DND-41 (cell line): ENCODE data around the gene TPX2.

Experiments used
- ATAC-seq: fragments of 200-7000 bp; cut with Tn5 transposase; 3 replicates; pipeline ENCODE4 v1.9.1; 2021; ENCODE audit warnings: low read depth; ENCODE audit not compliant: insufficient read depth
- DNase-seq: peaks from one replicate; pipeline ENCODE4 v3.0.0-alpha.2; 2020
- H2AFZ ChIP-seq: 2 replicates; pipeline ENCODE4 v1.6.0; 2012; ENCODE audit warnings: low read depth, low read length
- H3K27ac ChIP-seq: 2 replicates; pipeline ENCODE4 v1.5.1; 2012; ENCODE audit warnings: low read length, inconsistent platforms
- H3K27me3 ChIP-seq: fragments of 200-600 bp; sonication (generic); 2 replicates; pipeline ENCODE4 v1.6.0; 2012; ENCODE audit warnings: low read length, mild to moderate bottlenecking, inconsistent platforms; ENCODE audit not compliant: insufficient read depth, poor library complexity
- H3K36me3 ChIP-seq: 2 replicates; pipeline ENCODE4 v1.5.1; 2012; ENCODE audit warnings: low read length, inconsistent platforms; ENCODE audit not compliant: insufficient read depth
- H3K4me1 ChIP-seq: 2 replicates; pipeline ENCODE4 v1.5.1; 2012; ENCODE audit warnings: mild to moderate bottlenecking, low read length; ENCODE audit not compliant: insufficient read depth
- H3K4me2 ChIP-seq: 2 replicates; pipeline ENCODE4 v1.6.0; 2012; ENCODE audit warnings: mild to moderate bottlenecking, moderate library complexity, low read length, inconsistent platforms; ENCODE audit not compliant: insufficient read depth
- H3K4me3 ChIP-seq, 2 experiments: fragments of 200-600 bp in 1 of 2; shearing (Covaris generic) in 1 of 2; 2 replicates each; pipeline ENCODE4 v1.5.1; 2012 to 2016; ENCODE audit warnings: inconsistent platforms in 2 of 2, low read length in 2 of 2, mild to moderate bottlenecking in 2 of 2, low read depth in 1 of 2, moderate library complexity in 1 of 2
- H3K79me2 ChIP-seq: 2 replicates; pipeline ENCODE4 v1.6.0; 2012; ENCODE audit warnings: low read length, inconsistent platforms; ENCODE audit not compliant: insufficient read depth
- H3K9ac ChIP-seq: 2 replicates; pipeline ENCODE4 v1.6.0; 2012; ENCODE audit warnings: low read depth, mild to moderate bottlenecking, inconsistent platforms, low read length, moderate library complexity
- H3K9me3 ChIP-seq: 2 replicates; pipeline ENCODE4 v1.5.1; 2012; ENCODE audit warnings: low read length, moderate library complexity, mild to moderate bottlenecking, inconsistent platforms; ENCODE audit not compliant: insufficient read depth, severe bottlenecking
- H4K20me1 ChIP-seq: 2 replicates; pipeline ENCODE4 v1.6.0; 2012; ENCODE audit warnings: low read length; ENCODE audit not compliant: insufficient read depth
- CTCF ChIP-seq: IDR thresholded peaks from 2 replicates; pipeline ENCODE4 v1.5.1; 2012; ENCODE audit warnings: borderline replicate concordance, low read length, moderate library complexity, mild to moderate bottlenecking; ENCODE audit not compliant: poor library complexity, severe bottlenecking; ENCODE audit errors: extremely low read depth
- EZH2 ChIP-seq: IDR thresholded peaks from 3 replicates; pipeline ENCODE4 v1.6.1; 2012; ENCODE audit warnings: borderline replicate concordance, low read depth, mild to moderate bottlenecking, moderate library complexity, low read length, inconsistent platforms; ENCODE audit not compliant: severe bottlenecking

The TPX2 gene

DNA sequence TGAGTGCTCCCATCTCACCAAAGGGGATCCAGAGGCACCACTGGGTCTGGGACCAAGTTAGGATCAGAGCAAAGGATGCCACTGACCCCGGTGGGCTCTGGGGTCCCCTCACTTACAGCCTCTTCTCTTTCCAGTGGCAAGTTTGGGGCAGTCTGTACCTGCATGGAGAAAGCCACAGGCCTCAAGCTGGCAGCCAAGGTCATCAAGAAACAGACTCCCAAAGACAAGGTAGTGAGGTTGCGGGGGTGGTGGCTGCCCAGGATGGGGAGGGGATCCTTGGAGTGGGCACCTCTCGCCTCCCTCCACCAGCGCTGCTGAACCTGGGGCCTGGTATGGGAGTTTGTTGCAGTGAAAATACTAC lies 85.0 kb downstream of the TPX2 start:
- no peak overlapping the region for H3K4me3 ChIP-seq
- DNase-seq (no peak), ATAC-seq (no peak)
- no peak overlapping the region for H3K9ac ChIP-seq
- no peak overlapping the region for H3K27ac ChIP-seq
- H3K36me3 ChIP-seq: no peaks in the 10 kb centered on the region
- no peaks in the 10 kb centered on the region for H3K9me3 ChIP-seq
- no peaks in the 10 kb centered on the region for H4K20me1 ChIP-seq
- H3K79me2 ChIP-seq: no peaks in the 10 kb centered on the region
- H3K4me2 ChIP-seq: no peak overlapping the region
- TF ChIP-seq CTCF (no peak), EZH2 (no peak)
- H3K27me3 ChIP-seq: no peaks in the 10 kb centered on the region
- peaks cover 9% of the 10 kb centered on the region for H3K4me1 ChIP-seq
- H2AFZ ChIP-seq: no peak overlapping the region

DNA sequence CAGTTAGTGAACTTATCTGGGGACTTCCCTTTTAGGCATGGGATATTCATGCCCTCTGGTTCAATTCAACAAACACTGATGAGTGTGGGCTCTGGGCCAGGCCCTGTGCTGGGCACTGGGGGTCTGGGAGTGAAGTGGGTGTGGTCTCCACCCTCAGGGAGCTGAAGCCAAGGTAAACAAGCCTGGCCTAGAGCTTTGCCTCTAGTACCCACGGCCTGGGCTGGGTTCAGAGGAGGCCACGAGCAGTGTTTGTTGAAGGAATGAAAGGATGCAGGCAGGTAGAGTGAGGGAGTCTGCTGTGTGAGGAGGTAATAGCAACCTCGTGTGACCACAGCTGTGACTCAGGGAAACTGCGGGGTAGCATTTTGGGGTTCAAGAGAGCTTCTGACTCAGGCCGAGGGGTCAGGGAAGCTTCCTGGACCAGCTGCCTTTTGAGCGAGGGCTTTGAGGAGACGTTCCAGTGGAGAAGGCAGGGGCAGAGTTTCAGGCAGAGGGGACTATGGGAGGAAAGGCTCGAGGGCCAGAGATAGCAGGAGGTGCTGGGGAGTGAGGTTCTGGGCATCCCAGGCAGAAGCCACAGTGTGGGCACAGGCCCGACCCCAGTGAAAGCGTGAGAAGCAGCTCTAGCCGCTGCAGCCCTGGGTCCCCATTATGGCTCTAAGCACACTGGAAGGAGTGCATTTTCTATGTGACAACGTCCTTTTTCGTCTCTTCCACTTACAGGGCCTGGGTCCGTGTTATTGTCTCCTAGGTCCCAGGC lies 85.6 kb downstream of the TPX2 start:
- Histone ChIP-seq H3K4me1 (peaks cover 9% of the 10 kb centered on the region), H3K9me3 (no peaks in the 10 kb centered on the region), H3K36me3 (no peaks in the 10 kb centered on the region), H4K20me1 (no peaks in the 10 kb centered on the region), H2AFZ (no peak overlapping the region), H3K4me3 (no peak overlapping the region), H3K27me3 (no peaks in the 10 kb centered on the region), H3K27ac (no peak overlapping the region), H3K79me2 (no peaks in the 10 kb centered on the region), H3K9ac (no peak overlapping the region), H3K4me2 (no peak overlapping the region)
- DNase-seq (no peak), ATAC-seq (no peak)
- TF ChIP-seq CTCF: no peak
- no peak for TF ChIP-seq EZH2

DNA sequence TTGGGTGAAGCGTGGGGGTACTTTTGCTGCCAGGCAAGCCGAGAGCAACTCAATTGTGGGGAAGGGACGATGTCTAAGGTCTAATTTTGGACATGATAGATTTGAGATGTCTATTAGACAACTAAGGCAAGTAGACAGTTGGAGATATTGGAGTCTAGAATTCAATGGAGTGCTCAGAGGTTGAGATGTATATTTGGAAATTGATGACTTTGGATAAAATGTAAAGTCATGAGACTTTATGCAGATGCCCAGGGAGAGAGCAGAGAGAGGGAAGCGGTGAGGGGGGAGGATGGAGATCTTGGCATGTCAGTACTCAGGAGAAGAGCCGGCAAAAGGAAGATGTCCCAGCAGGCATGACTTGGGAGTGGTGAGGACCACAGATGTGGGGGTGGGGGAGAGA lies 87.0 kb downstream of the TPX2 start:
- H3K9ac ChIP-seq: no peak overlapping the region
- H3K27ac ChIP-seq: no peak overlapping the region

More for the DNA sequence above, 87.0 kb downstream of the TPX2 start:
- H3K27me3 ChIP-seq: no peaks in the 10 kb centered on the region
- no peaks in the 10 kb centered on the region for H3K9me3 ChIP-seq
- no peak overlapping the region for H2AFZ ChIP-seq
- no peak overlapping the region for H3K4me2 ChIP-seq
- H3K4me3 ChIP-seq: no peak overlapping the region
- H3K4me1 ChIP-seq: peaks cover 9% of the 10 kb centered on the region
- H3K36me3 ChIP-seq: no peaks in the 10 kb centered on the region
- DNase-seq: no peak
- H4K20me1 ChIP-seq: no peaks in the 10 kb centered on the region
- TF ChIP-seq CTCF: no peak
- TF ChIP-seq EZH2: no peak
- no peak for ATAC-seq
- no peaks in the 10 kb centered on the region for H3K79me2 ChIP-seq
